Fibroblast of skin of left biceps (primary cell): ENCODE results near the gene SYCP2.
"Not testable (repeated sequence)": the region's sequence is repeated elsewhere in the genome, so short reads cannot be mapped to it uniquely, and the experiment has no call there.

Experiments
- DNase-seq, 2 experiments: peaks; one replicate each; pipeline ENCODE4 v3.0.0-alpha.2; 2013; ENCODE audit warnings: low read depth in 2 of 2

Gene SYCP2

GRCh38 chr20:59908855-59909254, 24.6 kb downstream of the SYCP2 start:
- no peak for DNase-seq

DNA sequence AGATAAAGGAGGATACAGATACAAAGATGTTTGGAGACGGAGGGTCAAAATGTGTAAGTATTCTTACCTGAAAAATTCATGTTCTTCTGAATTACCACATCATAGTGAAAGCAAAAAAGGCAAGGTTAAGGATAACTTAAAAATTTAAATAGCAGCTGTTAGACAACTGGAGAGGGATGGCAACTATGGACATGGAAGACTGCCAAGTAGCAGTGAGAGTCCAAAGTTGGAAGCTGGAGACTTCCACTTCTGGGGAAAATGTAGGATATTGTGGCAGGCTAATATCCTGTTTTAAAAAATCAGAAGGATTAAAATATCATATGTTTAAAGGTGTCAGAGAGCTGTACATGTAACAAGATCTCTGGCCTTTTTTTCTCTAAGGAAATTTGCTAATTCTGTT, 29.8 kb downstream of the SYCP2 start:
- DNase-seq = no peak

- no peak for DNase-seq
Measured at GRCh38 chr20:59902470-59902869, 31.0 kb downstream of the SYCP2 start.

- no peak for DNase-seq
Measured at GRCh38 chr20:59895908-59896307, 37.5 kb downstream of the SYCP2 start.

- DNase-seq = no peak
Measured at GRCh38 chr20:59891581-59891980, 41.9 kb downstream of the SYCP2 start.

- DNase-seq = not testable (repeated sequence)
Measured at GRCh38 chr20:59890035-59890434, 43.4 kb downstream of the SYCP2 start.

GRCh38 chr20:59888050-59888449, 45.4 kb downstream of the SYCP2 start:
- DNase-seq = no peak

GRCh38 chr20:59884494-59884893, 48.9 kb downstream of the SYCP2 start:
- DNase-seq = no peak

DNA sequence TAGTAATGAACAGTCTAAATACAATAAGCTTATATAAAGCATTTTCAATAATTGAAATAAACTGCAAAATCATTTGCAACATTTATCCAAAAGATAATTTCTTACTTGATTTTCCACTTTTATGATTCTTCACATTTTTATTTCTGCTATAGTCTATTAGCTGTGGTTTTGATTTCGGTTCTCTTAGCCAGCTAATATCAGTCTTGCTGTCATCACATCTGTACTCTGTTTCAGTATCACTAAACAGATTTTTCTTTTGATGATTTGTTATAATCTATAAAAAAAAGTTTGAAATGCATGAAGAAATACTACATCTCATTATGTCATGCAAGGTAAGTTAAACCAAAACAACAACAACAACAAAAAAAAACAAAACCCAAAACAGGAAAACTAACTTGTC, 53.2 kb downstream of the SYCP2 start:
- no peak for DNase-seq

DNA sequence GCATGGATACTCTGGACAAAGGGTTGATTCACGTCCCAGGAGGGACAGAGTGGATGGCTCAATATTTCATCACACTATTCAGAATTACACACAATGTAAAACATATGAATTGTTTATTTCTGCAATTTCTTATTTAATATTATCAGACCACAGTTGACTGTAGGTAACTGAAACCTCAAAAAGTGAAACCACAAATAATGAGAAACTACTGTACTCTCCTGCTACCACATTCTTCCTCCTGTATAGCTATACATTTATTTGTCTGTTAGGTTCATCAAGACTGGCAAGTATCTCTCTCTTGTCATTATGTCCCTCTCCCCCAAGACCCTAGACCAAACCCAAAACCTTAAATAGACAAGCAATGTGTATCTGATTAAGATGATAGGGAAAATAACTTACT, 60.0 kb downstream of the SYCP2 start:
- DNase-seq = no peak

DNA sequence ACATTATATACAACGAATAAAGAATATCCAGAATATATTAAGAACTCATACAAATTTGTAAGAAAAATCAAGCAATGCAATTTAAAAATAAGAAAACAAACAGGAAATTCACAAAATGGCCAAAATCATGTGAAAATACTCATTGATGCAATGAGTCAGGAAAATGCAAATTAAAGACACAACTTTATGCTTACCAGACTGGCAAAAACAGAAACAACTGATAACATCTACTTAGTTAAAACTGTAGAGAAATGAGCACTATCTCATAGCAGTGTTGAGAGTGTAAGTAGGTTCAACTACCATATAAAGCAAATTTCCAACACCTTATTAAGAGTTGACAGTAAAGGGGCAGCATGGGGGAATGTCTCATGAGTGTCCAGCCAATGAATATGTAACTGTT, 62.3 kb downstream of the SYCP2 start:
- no peak for DNase-seq

DNA sequence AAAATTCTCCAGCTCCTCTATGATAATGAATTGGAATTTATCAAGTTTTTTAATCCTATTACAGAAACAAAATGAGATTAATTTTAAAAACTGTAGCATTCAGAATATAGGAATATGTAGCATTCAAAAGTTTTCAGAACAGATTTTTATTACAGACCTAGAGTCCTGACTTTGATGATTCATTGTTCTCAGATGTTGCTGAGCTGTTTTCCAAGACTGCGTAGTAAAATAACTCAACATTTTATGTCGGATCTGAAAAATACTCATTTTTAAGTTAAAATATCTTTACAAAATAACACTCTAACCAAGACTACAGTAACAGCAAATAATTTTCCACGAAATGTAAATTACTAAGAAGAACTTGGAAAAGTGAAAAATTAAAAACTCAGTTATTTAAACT, 67.1 kb downstream of the SYCP2 start:
- DNase-seq = no peak

GRCh38 chr20:59864726-59865125, 68.7 kb downstream of the SYCP2 start:
- DNase-seq = no peak

DNA sequence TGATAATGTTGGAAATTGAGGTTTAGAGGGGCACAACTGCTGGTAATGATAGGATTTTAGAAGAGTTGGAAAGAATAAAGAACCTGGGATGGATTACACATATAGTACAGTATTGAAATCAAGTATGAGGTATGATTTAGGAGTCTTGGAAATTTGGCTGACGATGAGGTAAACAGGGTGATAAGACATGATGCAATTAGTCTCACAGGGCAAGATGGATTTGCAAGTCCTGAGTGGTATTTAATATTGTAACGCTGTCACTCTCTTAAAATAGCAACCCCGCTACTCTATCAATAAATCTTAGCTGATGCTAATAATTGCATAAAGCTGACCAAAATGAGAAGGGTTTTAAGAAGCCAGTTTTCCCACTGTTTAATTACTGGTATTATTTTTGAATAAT, 70.4 kb downstream of the SYCP2 start:
- DNase-seq = no peak

DNA sequence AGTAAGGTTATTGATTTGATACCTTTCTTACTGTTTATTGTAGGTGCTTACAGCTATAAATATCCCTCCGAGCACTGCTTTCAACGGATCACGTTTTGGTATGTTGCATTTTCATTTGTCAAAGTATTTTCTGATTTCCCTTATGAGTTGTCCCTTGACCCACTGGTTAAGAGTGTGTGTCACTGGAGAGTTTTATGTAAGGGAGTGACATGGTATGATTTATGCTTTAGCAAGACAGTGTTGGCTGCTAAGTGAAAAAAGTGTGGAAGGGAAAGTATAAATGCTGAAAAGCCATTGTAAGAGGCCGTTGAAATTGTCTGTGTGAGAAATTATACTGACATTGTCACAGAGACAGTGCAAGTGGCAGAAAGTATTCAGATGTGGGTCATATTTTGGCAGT, 72.0 kb downstream of the SYCP2 start:
- no peak for DNase-seq

GRCh38 chr20:59858425-59858824, 75.0 kb downstream of the SYCP2 start:
- DNase-seq = no peak

DNA sequence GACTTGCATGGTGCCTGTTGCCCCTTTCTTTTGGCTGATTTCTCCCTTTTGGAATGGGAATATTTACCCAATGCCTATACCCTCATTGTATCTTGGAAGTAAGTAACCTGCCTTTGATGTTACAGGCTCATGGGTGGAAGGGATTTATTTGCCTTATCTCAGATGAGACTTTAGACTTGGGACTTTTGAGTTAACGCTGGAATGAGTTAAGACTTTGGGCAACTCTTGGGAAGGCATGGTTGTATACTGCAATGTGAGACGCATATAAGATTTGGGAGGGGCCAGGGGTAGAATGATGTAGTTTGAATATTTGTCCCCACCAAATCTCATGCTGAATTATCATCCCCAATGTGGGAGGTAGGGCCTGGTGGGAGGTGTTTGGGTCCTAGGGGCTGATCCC, 75.5 kb downstream of the SYCP2 start:
- DNase-seq = no peak

- not testable (repeated sequence) for DNase-seq
Measured at GRCh38 chr20:59856941-59857340, 76.5 kb downstream of the SYCP2 start.

GRCh38 chr20:59856526-59856925, 76.9 kb downstream of the SYCP2 start:
- DNase-seq = not testable (repeated sequence)

DNA sequence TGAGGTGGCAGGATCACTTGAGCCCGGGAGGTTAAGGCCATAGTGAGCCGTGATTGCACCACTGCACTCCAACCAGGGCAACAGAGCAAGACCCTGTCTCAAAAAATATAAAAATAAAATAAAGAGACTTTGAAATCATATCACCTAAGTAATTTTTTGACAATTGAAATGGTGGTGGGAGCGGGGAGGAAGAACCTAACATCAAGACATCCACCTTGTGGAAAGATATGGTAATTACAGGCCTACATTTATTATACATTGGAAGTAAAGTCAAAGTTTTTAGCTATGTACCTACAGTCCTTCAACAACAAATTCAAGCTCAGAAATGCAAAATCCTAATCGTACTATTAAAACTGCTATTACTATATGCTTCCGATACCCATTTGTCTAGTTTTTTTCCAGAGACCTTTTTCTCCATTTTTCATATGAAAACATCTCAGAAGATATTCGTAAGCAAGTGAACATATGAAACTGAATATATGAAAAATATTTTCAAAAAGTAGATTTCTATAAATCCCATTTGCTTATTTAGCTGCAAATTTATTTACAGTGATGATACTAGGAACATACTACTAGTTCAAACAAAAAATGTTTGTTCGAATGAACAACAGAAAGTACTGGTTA, 83.3 kb downstream of the SYCP2 start:
- DNase-seq = no peak

- no peak for DNase-seq
Measured at GRCh38 chr20:59848182-59848581, 85.3 kb downstream of the SYCP2 start.

- DNase-seq = no peak
Measured at GRCh38 chr20:59845472-59845871, 88.0 kb downstream of the SYCP2 start.

- DNase-seq = no peak
Measured at GRCh38 chr20:59839400-59839799, 94.0 kb downstream of the SYCP2 start.

- no peak for DNase-seq
Measured at GRCh38 chr20:59837623-59838394, 95.6 kb downstream of the SYCP2 start.
